RWPE2 (cell line): Measurements from ENCODE around the gene MS4A15.

Experiments used
- ATAC-seq: fragments of 200-7000 bp; cut with Tn5 transposase; 3 replicates; pipeline ENCODE4 v1.9.1; 2021; ENCODE audit warnings: low read depth
- DNase-seq: peaks from one replicate; pipeline ENCODE4 v3.0.0-alpha.2; 2020; ENCODE audit warnings: low spot score
- H3K27ac ChIP-seq: fragments of 450-650 bp; 2 replicates; pipeline ENCODE4 v1.5.1; 2017; ENCODE audit warnings: mild to moderate bottlenecking; ENCODE audit not compliant: poor library complexity, severe bottlenecking
- H3K27me3 ChIP-seq: fragments of 250-450 bp; sonication (Bioruptor Pico); 2 replicates; pipeline ENCODE4 v1.5.1; 2021; ENCODE audit warnings: mild to moderate bottlenecking, moderate library complexity; ENCODE audit not compliant: insufficient read depth, poor library complexity, severe bottlenecking
- H3K36me3 ChIP-seq: fragments of 250-450 bp; sonication (Bioruptor Pico); 2 replicates; pipeline ENCODE4 v1.5.1; 2020; ENCODE audit warnings: low read depth, mild to moderate bottlenecking, moderate library complexity
- H3K4me1 ChIP-seq: fragments of 250-450 bp; sonication (Bioruptor Pico); 2 replicates; pipeline ENCODE4 v1.5.1; 2021; ENCODE audit warnings: mild to moderate bottlenecking, moderate library complexity; ENCODE audit not compliant: insufficient read depth, poor library complexity, severe bottlenecking
- H3K4me3 ChIP-seq: fragments of 250-450 bp; sonication (Bioruptor Pico); 2 replicates; pipeline ENCODE4 v1.5.1; 2021; ENCODE audit warnings: mild to moderate bottlenecking, moderate library complexity; ENCODE audit not compliant: severe bottlenecking
- H3K9me3 ChIP-seq: fragments of 250-450 bp; sonication (Bioruptor Pico); 2 replicates; pipeline ENCODE4 v1.5.1; 2021; ENCODE audit warnings: mild to moderate bottlenecking, moderate library complexity; ENCODE audit not compliant: severe bottlenecking
- TF ChIP-seq, protein P1 (sequence below): fragments of 450-650 bp; IDR thresholded peaks from one replicate; pipeline ENCODE4 v1.5.1; 2017; ENCODE audit warnings: mild to moderate bottlenecking, moderate library complexity; ENCODE audit not compliant: poor library complexity, severe bottlenecking

MS4A15 gene

DNA sequence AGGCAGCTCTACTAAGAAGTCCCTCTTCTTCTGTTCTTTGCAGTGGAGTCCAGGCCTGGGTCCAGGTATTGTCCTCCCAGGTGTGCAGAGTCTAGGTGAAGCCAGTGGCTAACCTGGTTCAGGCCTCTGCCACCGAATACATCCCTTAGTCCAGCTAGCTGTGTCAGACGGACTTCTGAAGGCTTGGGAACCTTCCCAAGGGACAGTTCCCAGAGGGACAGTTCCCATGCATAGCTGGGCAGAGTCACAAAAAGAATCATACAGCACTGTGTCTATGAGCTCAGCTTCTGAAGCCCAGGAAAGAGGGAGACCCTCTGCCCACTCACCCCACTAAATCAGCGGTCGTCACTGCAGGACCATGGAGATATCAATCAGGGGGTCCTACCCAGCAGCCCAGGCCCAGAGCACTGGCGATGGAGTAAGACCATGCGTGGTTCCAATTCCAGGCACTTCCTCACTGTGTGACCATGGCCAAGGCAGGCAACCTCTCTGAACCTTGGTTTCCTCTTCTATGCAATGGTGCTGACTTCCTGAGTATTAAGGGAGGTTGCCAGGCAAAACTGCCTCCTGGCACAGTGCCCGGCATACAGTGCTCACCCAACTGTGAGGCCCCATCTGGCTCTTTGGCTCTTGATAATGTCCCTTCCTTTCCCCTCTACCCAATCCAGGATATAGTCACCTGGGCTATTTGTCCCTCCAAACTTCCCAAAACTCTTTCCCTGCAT, 31.9 kb downstream of the MS4A15 start:
- DNase-seq (no peak), ATAC-seq (no peak)
- TF ChIP-seq, protein P1, sequence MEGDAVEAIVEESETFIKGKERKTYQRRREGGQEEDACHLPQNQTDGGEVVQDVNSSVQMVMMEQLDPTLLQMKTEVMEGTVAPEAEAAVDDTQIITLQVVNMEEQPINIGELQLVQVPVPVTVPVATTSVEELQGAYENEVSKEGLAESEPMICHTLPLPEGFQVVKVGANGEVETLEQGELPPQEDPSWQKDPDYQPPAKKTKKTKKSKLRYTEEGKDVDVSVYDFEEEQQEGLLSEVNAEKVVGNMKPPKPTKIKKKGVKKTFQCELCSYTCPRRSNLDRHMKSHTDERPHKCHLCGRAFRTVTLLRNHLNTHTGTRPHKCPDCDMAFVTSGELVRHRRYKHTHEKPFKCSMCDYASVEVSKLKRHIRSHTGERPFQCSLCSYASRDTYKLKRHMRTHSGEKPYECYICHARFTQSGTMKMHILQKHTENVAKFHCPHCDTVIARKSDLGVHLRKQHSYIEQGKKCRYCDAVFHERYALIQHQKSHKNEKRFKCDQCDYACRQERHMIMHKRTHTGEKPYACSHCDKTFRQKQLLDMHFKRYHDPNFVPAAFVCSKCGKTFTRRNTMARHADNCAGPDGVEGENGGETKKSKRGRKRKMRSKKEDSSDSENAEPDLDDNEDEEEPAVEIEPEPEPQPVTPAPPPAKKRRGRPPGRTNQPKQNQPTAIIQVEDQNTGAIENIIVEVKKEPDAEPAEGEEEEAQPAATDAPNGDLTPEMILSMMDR: no peak
- Histone ChIP-seq H3K27me3 (no peaks in the 10 kb centered on the region), H3K9me3 (no peaks in the 10 kb centered on the region), H3K27ac (no peak overlapping the region), H3K36me3 (no peaks in the 10 kb centered on the region), H3K4me1 (no peaks in the 10 kb centered on the region), H3K4me3 (no peak overlapping the region)

DNA sequence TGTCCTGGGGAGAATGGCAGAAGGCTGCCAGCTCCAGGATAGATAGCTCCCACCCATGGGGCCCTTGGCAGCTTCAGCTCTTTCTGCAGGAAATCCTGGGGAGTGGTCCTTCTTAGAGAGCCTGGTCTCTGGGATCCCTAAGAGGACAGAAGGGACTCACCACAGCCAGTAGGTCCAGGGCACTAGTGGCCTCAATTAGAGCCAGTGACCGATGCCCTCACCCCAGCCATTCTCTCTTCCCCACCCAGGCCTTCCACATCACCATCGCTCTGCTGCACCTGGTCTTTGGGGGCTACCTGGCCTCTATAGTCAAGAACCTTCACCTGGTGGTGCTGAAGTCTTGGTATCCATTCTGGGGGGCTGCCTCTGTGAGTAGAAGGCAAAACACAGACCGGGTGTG, 34.1 kb downstream of the MS4A15 start:
- Histone ChIP-seq H3K27me3 (no peaks in the 10 kb centered on the region), H3K27ac (no peak overlapping the region), H3K9me3 (no peaks in the 10 kb centered on the region), H3K36me3 (no peaks in the 10 kb centered on the region), H3K4me3 (no peak overlapping the region), H3K4me1 (no peaks in the 10 kb centered on the region)
- no peak for DNase-seq
- no peak for ATAC-seq
- TF ChIP-seq, protein P1: no peak

DNA sequence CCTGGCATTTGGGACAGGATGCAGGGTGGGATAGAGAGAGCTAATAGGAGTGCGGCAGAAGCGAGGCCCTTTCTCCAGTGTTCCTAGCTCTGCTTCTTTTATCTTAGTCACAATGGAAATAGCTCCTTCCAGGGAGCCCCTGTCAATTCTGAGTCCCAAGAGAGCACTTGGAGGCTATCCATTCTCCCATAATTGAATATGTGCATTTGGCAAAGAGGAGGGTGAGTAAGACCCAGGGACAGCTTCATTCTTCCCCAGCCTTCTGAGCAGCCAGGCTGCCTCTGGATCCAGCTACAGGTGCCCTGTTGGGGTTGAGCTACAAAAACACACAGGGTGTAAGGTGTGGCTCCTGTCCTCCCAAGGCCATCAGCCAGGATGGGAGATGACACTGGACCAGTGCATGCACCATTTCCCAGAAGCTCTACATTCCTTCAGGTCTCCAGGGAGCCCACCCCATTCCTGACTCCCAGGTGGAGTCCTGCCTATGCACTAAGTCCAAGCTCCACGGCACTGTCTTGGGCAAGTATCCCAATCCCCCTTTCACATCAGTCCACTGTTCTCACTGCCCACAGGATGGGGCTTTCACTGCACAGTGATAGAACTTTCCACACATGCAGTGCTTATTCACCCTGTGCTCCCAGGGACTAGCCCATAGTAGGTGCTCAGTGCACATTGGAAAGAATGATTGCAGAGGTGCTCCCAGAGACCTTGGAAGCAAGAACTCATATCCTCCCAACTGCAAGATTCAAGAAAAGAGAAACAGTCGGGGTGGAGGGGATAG, 34.7 kb downstream of the MS4A15 start:
- H3K27me3 ChIP-seq: no peaks in the 10 kb centered on the region
- H3K4me3 ChIP-seq: no peak overlapping the region
- H3K4me1 ChIP-seq: no peaks in the 10 kb centered on the region
- no peaks in the 10 kb centered on the region for H3K36me3 ChIP-seq
- H3K9me3 ChIP-seq: no peaks in the 10 kb centered on the region
- TF ChIP-seq, protein P1: no peak
- no peak for DNase-seq
- H3K27ac ChIP-seq: no peak overlapping the region
- ATAC-seq: no peak

DNA sequence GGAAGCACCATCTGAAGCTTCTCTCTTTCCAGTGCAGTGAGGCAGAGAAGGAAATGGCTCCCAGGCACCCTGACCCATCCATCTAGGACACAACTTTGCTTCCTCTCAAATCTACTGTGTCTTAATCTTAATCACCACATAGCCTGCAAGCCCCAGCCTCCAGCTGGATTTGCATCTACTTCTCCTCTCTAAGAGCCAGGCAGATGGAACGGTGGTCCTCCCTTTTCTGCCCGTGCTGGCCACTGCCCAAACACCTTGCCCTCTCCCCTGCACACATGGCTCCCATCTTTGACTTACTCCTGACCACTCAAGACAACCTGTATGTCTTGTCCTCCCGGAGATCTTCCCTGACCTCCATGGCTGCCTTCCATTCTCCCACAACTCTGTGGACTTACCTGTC, 35.9 kb downstream of the MS4A15 start:
- DNase-seq (no peak), ATAC-seq (no peak)
- TF ChIP-seq, protein P1: no peak
- Histone ChIP-seq H3K4me3 (no peak overlapping the region), H3K36me3 (no peaks in the 10 kb centered on the region), H3K27me3 (no peaks in the 10 kb centered on the region), H3K9me3 (no peaks in the 10 kb centered on the region), H3K4me1 (no peaks in the 10 kb centered on the region), H3K27ac (no peak overlapping the region)

DNA sequence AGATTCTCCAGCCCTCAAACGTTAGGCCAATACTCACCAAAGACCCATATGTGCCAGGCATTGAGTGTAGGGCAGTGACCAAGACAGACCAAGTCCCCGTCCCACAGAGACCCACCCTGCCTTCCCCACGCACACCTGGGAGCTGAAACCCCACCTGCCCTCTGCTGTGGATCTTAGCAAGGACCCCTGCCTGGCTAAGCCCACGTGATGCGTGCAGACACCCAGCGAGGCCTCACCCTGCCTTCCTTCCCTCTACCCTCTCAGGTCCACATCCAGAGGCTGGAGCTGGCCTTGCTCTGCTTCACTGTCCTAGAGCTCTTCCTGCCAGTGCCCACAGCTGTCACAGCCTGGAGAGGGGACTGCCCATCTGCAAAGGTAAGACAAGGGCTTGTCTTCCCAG, 38.6 kb downstream of the MS4A15 start:
- Histone ChIP-seq H3K9me3 (no peaks in the 10 kb centered on the region), H3K27me3 (no peaks in the 10 kb centered on the region), H3K4me3 (no peak overlapping the region), H3K4me1 (no peaks in the 10 kb centered on the region), H3K36me3 (no peaks in the 10 kb centered on the region), H3K27ac (no peak overlapping the region)
- TF ChIP-seq, protein P1: no peak
- no peak for ATAC-seq
- DNase-seq: no peak
